Neural cell (in vitro differentiated cells): ENCODE data around the gene IL1RAPL2. TPM values are rescaled to one million over a fixed set of nuclear protein-coding genes. Genes with fewer than 3 reads are reported as not detected.

ENCODE experiments used
- H2AFZ ChIP-seq: fragments of 200-600, 300-800 bp; sonication (generic), shearing (Covaris generic); 2 replicates; pipeline ENCODE4 v1.6.0; 2014; ENCODE audit warnings: low read depth, mild to moderate bottlenecking, antibody characterized with exemption, low read length, moderate library complexity
- H3F3A ChIP-seq: fragments of 200-600 bp; shearing (Covaris generic); 2 replicates; pipeline ENCODE4 v1.6.1; 2016; ENCODE audit warnings: mild to moderate bottlenecking, moderate library complexity, mixed read lengths, antibody characterized with exemption, low read length; ENCODE audit not compliant: insufficient read depth, poor library complexity, severe bottlenecking
- H3K27ac ChIP-seq: fragments of 200-600, 300-800 bp; sonication (generic), shearing (Covaris generic); 2 replicates; pipeline ENCODE4 v1.5.1; 2014; ENCODE audit warnings: mild to moderate bottlenecking, low read length, moderate library complexity
- H3K27me3 ChIP-seq: fragments of 300-800, 200-600 bp; sonication (generic), shearing (Covaris generic); 2 replicates; pipeline ENCODE4 v1.6.0; 2014; ENCODE audit warnings: mild to moderate bottlenecking, low read depth, low read length, moderate library complexity; ENCODE audit not compliant: insufficient read depth
- H3K36me3 ChIP-seq: fragments of 300-800, 200-600 bp; sonication (generic), shearing (Covaris generic); 2 replicates; pipeline ENCODE4 v1.5.1; 2014; ENCODE audit warnings: mild to moderate bottlenecking, antibody characterized with exemption, low read length, moderate library complexity; ENCODE audit not compliant: insufficient read depth
- H3K4me2 ChIP-seq: fragments of 300-800, 200-600 bp; sonication (generic), shearing (Covaris generic); 2 replicates; pipeline ENCODE4 v1.6.0; 2014; ENCODE audit warnings: mild to moderate bottlenecking, low read length
- H3K4me3 ChIP-seq: fragments of 300-800, 200-600 bp; sonication (generic), shearing (Covaris generic); 2 replicates; pipeline ENCODE4 v1.5.1; 2014; ENCODE audit warnings: mild to moderate bottlenecking, low read length, moderate library complexity
- H3K79me2 ChIP-seq: fragments of 200-600 bp; shearing (Covaris generic); replicated peaks from 2 replicates; pipeline ENCODE4 v1.6.0; 2014; ENCODE audit warnings: mild to moderate bottlenecking, low read length, moderate library complexity; ENCODE audit not compliant: insufficient read depth
- H3K9ac ChIP-seq: fragments of 300-800, 200-600 bp; sonication (generic), shearing (Covaris generic); 2 replicates; pipeline ENCODE4 v1.6.1; 2016; ENCODE audit warnings: mild to moderate bottlenecking, low read length, mixed read lengths
- H3K9me2 ChIP-seq: fragments of 200-600 bp; shearing (Covaris generic); 2 replicates; pipeline ENCODE4 v1.6.1; 2016; ENCODE audit warnings: mild to moderate bottlenecking, low read length, mixed read lengths; ENCODE audit not compliant: insufficient read depth
- H3K9me3 ChIP-seq: fragments of 200-600, 300-800 bp; sonication (generic), shearing (Covaris generic); 2 replicates; pipeline ENCODE4 v1.6.1; 2016; ENCODE audit warnings: mild to moderate bottlenecking, mixed run types, low read length, moderate library complexity, mixed read lengths
- H4K20me1 ChIP-seq: fragments of 200-600 bp; shearing (Covaris generic); 2 replicates; pipeline ENCODE4 v1.6.1; 2016; ENCODE audit warnings: mild to moderate bottlenecking, mixed run types; ENCODE audit not compliant: insufficient read depth
- EP300 ChIP-seq: fragments of 450-650 bp; conservative IDR thresholded peaks from 2 replicates; pipeline ENCODE4 v1.6.1; 2014; ENCODE audit warnings: antibody characterized with exemption, mild to moderate bottlenecking, moderate library complexity; ENCODE audit not compliant: poor library complexity, severe bottlenecking
- EZH2 ChIP-seq: fragments of 200-600, 300-800 bp; shearing (Covaris generic), sonication (generic); IDR thresholded peaks from 2 replicates; pipeline ENCODE4 v1.6.1; 2014; ENCODE audit warnings: antibody characterized with exemption, low read length, borderline replicate concordance, mild to moderate bottlenecking; ENCODE audit not compliant: insufficient read depth, poor library complexity, severe bottlenecking
- MXI1 ChIP-seq: fragments of 450-650 bp; conservative IDR thresholded peaks from 2 replicates; pipeline ENCODE4 v1.6.1; 2014; ENCODE audit warnings: antibody characterized with exemption, mild to moderate bottlenecking; ENCODE audit not compliant: poor library complexity, severe bottlenecking
- POLR2AphosphoS5 ChIP-seq: IDR thresholded peaks from 2 replicates; pipeline ENCODE4 v1.6.1; 2012
- RAD21 ChIP-seq: fragments of 450-650 bp; conservative IDR thresholded peaks from 2 replicates; pipeline ENCODE4 v1.6.1; 2014; ENCODE audit warnings: antibody characterized with exemption, mild to moderate bottlenecking, moderate library complexity
- SMC3 ChIP-seq: fragments of 450-650 bp; conservative IDR thresholded peaks from 2 replicates; pipeline ENCODE4 v1.6.1; 2014; ENCODE audit warnings: antibody characterized with exemption, mild to moderate bottlenecking, moderate library complexity; ENCODE audit not compliant: poor library complexity
- TAF1 ChIP-seq: IDR thresholded peaks from 2 replicates; pipeline ENCODE4 v1.6.1; 2012; ENCODE audit warnings: low read depth
- polyA plus RNA-seq: library from polyadenylated mRNA; depleted of rRNA; stranded (reverse); fragments of >200 nt; gene quantifications from 2 replicates; pipeline ENCODE4 v1.2.3, GENCODE V29; 2014
- TF ChIP-seq, protein P1 (sequence below): IDR thresholded peaks from 2 replicates; pipeline ENCODE4 v1.6.1; 2012; ENCODE audit warnings: borderline replicate concordance
- TF ChIP-seq, protein P2 (sequence below): fragments of 450-650 bp; IDR thresholded peaks from 2 replicates; pipeline ENCODE4 v1.5.1; 2014; ENCODE audit warnings: antibody characterized with exemption, mild to moderate bottlenecking, moderate library complexity; ENCODE audit not compliant: poor library complexity, severe bottlenecking

The IL1RAPL2 gene
- polyA plus RNA-seq, 1 donor from 2014 or later = not detected

DNA sequence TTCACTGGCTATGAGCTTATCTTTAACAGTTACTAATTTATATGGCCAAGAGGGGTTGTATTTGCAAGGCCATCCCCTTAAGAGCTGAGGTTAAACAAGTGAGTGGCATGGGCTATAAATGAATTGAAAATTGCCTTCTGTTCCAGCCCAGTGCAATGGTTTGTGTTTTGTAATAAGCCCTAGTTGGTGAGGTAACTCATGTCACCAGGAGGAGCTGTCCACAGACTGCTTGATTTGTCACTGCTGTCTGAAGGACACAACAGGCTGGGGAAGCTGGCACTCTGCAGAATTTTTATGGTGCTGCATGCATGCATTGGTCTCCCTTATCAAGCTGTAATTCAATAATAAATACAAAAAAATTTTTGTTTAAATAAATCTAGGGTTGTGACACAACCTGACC lies 223.8 kb downstream of the IL1RAPL2 start:
- Histone ChIP-seq H3K9me2 (no peaks in the 10 kb centered on the region), H2AFZ (no peak overlapping the region), H3K4me3 (no peak overlapping the region), H3K4me2 (no peak overlapping the region), H3K27me3 (no peaks in the 10 kb centered on the region), H3K79me2 (no peaks in the 10 kb centered on the region), H3K36me3 (no peaks in the 10 kb centered on the region), H3F3A (no peaks in the 10 kb centered on the region), H3K9me3 (no peaks in the 10 kb centered on the region), H3K9ac (no peak overlapping the region), H4K20me1 (no peaks in the 10 kb centered on the region), H3K27ac (no peak overlapping the region)
- TF ChIP-seq TAF1 (no peak), EP300 (no peak), MXI1 (no peak), POLR2AphosphoS5 (no peak), SMC3 (no peak), EZH2 (no peak), RAD21 (no peak)
- TF ChIP-seq, protein P1, sequence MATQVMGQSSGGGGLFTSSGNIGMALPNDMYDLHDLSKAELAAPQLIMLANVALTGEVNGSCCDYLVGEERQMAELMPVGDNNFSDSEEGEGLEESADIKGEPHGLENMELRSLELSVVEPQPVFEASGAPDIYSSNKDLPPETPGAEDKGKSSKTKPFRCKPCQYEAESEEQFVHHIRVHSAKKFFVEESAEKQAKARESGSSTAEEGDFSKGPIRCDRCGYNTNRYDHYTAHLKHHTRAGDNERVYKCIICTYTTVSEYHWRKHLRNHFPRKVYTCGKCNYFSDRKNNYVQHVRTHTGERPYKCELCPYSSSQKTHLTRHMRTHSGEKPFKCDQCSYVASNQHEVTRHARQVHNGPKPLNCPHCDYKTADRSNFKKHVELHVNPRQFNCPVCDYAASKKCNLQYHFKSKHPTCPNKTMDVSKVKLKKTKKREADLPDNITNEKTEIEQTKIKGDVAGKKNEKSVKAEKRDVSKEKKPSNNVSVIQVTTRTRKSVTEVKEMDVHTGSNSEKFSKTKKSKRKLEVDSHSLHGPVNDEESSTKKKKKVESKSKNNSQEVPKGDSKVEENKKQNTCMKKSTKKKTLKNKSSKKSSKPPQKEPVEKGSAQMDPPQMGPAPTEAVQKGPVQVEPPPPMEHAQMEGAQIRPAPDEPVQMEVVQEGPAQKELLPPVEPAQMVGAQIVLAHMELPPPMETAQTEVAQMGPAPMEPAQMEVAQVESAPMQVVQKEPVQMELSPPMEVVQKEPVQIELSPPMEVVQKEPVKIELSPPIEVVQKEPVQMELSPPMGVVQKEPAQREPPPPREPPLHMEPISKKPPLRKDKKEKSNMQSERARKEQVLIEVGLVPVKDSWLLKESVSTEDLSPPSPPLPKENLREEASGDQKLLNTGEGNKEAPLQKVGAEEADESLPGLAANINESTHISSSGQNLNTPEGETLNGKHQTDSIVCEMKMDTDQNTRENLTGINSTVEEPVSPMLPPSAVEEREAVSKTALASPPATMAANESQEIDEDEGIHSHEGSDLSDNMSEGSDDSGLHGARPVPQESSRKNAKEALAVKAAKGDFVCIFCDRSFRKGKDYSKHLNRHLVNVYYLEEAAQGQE = no peak
- TF ChIP-seq, protein P2, sequence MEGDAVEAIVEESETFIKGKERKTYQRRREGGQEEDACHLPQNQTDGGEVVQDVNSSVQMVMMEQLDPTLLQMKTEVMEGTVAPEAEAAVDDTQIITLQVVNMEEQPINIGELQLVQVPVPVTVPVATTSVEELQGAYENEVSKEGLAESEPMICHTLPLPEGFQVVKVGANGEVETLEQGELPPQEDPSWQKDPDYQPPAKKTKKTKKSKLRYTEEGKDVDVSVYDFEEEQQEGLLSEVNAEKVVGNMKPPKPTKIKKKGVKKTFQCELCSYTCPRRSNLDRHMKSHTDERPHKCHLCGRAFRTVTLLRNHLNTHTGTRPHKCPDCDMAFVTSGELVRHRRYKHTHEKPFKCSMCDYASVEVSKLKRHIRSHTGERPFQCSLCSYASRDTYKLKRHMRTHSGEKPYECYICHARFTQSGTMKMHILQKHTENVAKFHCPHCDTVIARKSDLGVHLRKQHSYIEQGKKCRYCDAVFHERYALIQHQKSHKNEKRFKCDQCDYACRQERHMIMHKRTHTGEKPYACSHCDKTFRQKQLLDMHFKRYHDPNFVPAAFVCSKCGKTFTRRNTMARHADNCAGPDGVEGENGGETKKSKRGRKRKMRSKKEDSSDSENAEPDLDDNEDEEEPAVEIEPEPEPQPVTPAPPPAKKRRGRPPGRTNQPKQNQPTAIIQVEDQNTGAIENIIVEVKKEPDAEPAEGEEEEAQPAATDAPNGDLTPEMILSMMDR = no peak

DNA sequence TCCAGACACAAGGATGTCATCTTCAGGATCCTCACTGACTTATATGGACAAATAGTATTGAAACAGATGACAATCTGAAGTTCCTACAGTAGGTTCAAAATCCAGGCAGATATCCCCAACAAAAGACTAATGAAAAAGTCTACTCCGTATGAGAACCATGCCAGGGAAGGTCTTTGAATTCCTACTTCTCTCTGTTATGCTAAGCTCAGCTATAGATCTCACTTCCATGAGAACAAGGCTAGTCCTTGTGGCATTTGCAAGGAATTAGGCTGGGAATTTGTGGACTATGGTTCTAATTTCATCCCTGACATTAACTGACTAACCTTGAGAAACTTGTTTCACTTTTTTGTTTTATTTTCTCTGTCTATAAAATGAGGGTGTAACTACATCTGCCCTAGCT lies 229.8 kb downstream of the IL1RAPL2 start:
- Histone ChIP-seq H3K27me3 (no peaks in the 10 kb centered on the region), H3F3A (no peaks in the 10 kb centered on the region), H3K9me2 (no peaks in the 10 kb centered on the region), H3K9me3 (no peaks in the 10 kb centered on the region), H3K36me3 (no peaks in the 10 kb centered on the region), H3K79me2 (no peaks in the 10 kb centered on the region), H4K20me1 (no peaks in the 10 kb centered on the region), H3K27ac (no peak overlapping the region), H3K4me3 (no peak overlapping the region), H2AFZ (no peak overlapping the region), H3K4me2 (no peak overlapping the region), H3K9ac (no peak overlapping the region)
- no peak for TF ChIP-seq RAD21
- TF ChIP-seq TAF1 = no peak
- no peak for TF ChIP-seq SMC3
- TF ChIP-seq, protein P2 = no peak
